ENCODE measurements around the gene ABCA1.

DNA sequence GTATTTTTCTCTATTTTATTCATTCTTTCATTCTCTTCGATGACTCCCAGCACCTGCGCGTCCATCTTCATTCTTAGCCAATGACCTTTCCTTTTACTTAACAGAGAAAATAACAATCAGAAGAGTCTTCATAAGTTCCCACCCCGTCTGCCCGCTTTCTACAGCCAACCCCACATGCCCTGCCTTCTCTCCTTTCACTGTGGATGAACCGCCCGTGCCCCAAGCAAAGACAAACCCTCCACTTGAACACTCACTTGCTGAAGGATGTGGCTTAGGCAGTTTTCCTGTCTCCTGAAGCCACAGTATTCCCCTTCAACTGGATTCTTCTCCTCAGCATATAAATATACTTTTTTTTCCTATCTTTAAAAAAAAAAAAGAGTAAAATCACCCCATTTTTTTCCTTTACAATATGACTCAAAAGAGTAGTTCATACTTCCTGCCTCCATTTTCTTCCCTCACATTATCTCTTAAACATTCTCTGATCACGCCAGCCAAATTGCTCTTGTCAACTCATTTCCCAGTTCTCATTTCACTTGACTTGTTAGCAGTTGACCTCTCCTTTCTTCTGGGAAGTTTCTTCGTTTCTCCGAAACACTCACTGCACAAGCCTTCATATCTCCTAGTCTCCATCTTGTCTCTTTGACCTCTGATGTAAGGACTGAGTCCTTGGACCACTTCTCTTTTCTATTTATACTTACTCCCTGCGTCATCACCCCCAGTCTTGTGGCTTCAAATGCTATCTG is 153.0 kb downstream of the ABCA1 start:
- TF ChIP-seq, protein P1, sequence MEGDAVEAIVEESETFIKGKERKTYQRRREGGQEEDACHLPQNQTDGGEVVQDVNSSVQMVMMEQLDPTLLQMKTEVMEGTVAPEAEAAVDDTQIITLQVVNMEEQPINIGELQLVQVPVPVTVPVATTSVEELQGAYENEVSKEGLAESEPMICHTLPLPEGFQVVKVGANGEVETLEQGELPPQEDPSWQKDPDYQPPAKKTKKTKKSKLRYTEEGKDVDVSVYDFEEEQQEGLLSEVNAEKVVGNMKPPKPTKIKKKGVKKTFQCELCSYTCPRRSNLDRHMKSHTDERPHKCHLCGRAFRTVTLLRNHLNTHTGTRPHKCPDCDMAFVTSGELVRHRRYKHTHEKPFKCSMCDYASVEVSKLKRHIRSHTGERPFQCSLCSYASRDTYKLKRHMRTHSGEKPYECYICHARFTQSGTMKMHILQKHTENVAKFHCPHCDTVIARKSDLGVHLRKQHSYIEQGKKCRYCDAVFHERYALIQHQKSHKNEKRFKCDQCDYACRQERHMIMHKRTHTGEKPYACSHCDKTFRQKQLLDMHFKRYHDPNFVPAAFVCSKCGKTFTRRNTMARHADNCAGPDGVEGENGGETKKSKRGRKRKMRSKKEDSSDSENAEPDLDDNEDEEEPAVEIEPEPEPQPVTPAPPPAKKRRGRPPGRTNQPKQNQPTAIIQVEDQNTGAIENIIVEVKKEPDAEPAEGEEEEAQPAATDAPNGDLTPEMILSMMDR (IDR thresholded peaks at IDR 0.05) = no peak
- peak in 1 of 2 donors; percentile 33 for TF ChIP-seq POLR2AphosphoS5 (IDR thresholded peaks at IDR 0.05)
- peak in 2 of 4 donors; percentile 10 to 19 for TF ChIP-seq POLR2A (IDR thresholded peaks at IDR 0.05)
- TF ChIP-seq EP300 (IDR thresholded peaks at IDR 0.05) = peak in 1 of 4 donors; percentile 14

Data from upper lobe of left lung (tissue), 4 donors.